PC-9 (cell line): Measurements from ENCODE around the gene THADA. TPM values are rescaled to one million over a fixed set of nuclear protein-coding genes. Genes with fewer than 3 reads are reported as not detected.
"Not testable (repeated sequence)": the region's sequence is repeated elsewhere in the genome, so short reads cannot be mapped to it uniquely, and the experiment has no call there.

ENCODE experiments used
- BruUV-seq: library from RNA; stranded (reverse); fragments of 400-500 nt; replicated peaks from 2 replicates; lab custom pipeline; 2021; lab: Mats Ljungman, UMichigan
- CTCF ChIA-PET: fragments of 300-600 bp; sonication (Branson Sonifier 250); formaldehyde crosslinking; loops from one replicate; lab custom pipeline; 2022; ENCODE audit warnings: antibody characterized with exemption; lab: Charles Lee
- POLR2A ChIA-PET: fragments of 300-600 bp; sonication (Branson Sonifier 250); formaldehyde crosslinking; loops from one replicate; lab custom pipeline; 2022; ENCODE audit warnings: antibody characterized with exemption; ENCODE audit not compliant: unreplicated experiment; lab: Charles Lee
- DNase-seq, 2 experiments: peaks; one replicate each; pipeline versions ENCODE4 v3.0.0 to v3.0.0-alpha.2; 2015 to 2022; ENCODE audit warnings: mixed read lengths in 1 of 2
- H2AFZ ChIP-seq: fragments of 200-600 bp; sonication (generic); 2 replicates; pipeline ENCODE4 v1.8.1; 2017; ENCODE audit warnings: antibody characterized with exemption
- H3F3A ChIP-seq: fragments of 200-600 bp; sonication (generic); 2 replicates; pipeline ENCODE4 v1.8.1; 2017; ENCODE audit warnings: antibody characterized with exemption, mild to moderate bottlenecking, low read depth; ENCODE audit not compliant: insufficient read depth
- H3K27ac ChIP-seq: fragments of 200-600 bp; sonication (generic); 2 replicates; pipeline ENCODE4 v1.6.1; 2016; ENCODE audit warnings: mixed run types
- H3K27me3 ChIP-seq: fragments of 200-600 bp; sonication (generic); 2 replicates; pipeline ENCODE4 v1.6.1; 2016; ENCODE audit warnings: low read depth, mixed run types; ENCODE audit not compliant: insufficient read depth
- H3K36me3 ChIP-seq: fragments of 200-600 bp; sonication (generic); 2 replicates; pipeline ENCODE4 v1.6.1; 2016; ENCODE audit warnings: low read depth, mixed run types
- H3K4me1 ChIP-seq: fragments of 200-600 bp; sonication (generic); replicated peaks from 2 replicates; pipeline ENCODE4 v1.6.1; 2016; ENCODE audit warnings: mixed run types; ENCODE audit not compliant: insufficient read depth
- H3K4me2 ChIP-seq: fragments of 200-600 bp; sonication (generic); 2 replicates; pipeline ENCODE4 v1.6.1; 2017; ENCODE audit warnings: mixed run types
- H3K4me3 ChIP-seq: fragments of 200-600 bp; sonication (generic); 2 replicates; pipeline ENCODE4 v1.6.1; 2016; ENCODE audit warnings: mixed run types
- H3K79me2 ChIP-seq: fragments of 200-600 bp; sonication (generic); 2 replicates; pipeline ENCODE4 v1.6.1; 2017; ENCODE audit warnings: low read depth, mixed run types
- H3K9me2 ChIP-seq: fragments of 200-600 bp; sonication (generic); 2 replicates; pipeline ENCODE4 v1.8.1; 2017; ENCODE audit warnings: mild to moderate bottlenecking; ENCODE audit not compliant: insufficient read depth
- H3K9me3 ChIP-seq: fragments of 200-600 bp; sonication (generic); 2 replicates; pipeline ENCODE4 v1.8.1; 2016; ENCODE audit warnings: low read depth; ENCODE audit not compliant: insufficient read depth
- H4K20me1 ChIP-seq: fragments of 200-600 bp; sonication (generic); 2 replicates; pipeline ENCODE4 v1.8.1; 2017; ENCODE audit not compliant: insufficient read depth
- CTCF ChIP-seq: fragments of 200-600 bp; sonication (generic); conservative IDR thresholded peaks from 2 replicates; pipeline ENCODE4 v1.6.1; 2017; ENCODE audit warnings: mixed run types, antibody characterized with exemption, mild to moderate bottlenecking, moderate library complexity
- EZH2 ChIP-seq: fragments of 200-600 bp; sonication (generic); IDR thresholded peaks from 2 replicates; pipeline ENCODE4 v1.8.0; 2017; ENCODE audit warnings: antibody characterized with exemption, low read depth
- intact Hi-C: fragments of 100-400 bp; cut with micrococcal nuclease; formaldehyde crosslinking; loops from one replicate; pipeline ENCODE4 v1.10.0; 2022; ENCODE audit not compliant: unreplicated experiment
- total RNA-seq: library from RNA; stranded (reverse); gene quantifications from 2 replicates; pipeline ENCODE4 v1.2.3, GENCODE V29; 2021

The THADA gene
- total RNA-seq, 1 experiment from 2014 or later = 28.1 TPM

DNA sequence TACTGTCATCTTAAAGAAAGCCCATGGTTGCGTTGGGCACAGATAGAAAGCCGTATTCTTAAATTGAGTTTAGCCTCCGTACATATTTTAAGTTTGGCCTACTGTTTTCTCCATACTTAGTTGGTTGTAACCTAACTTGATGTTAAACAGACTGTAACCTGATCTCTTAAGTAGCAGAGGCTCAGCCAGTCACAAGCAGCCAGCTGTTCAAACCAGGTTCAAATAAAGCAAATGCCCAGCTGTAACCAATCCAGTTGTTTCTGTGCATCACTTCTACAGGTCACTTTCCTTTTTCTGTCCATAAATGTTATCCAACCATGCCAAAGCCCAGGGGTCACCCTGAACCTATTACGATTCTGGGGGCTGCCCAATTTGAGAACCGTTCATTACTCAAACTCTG lies 10.0 kb upstream of the THADA start:
- CTCF ChIA-PET = interaction anchor here (0.5 to 0.8 kb wide), 3 partner anchors 162 to 570 kb away, joined by 3 to 6 read pairs (median 3); no protein-coding TSS in a partner anchor
- H3K27me3 ChIP-seq = no peaks in the 10 kb centered on the region
- no peak for DNase-seq
- intact Hi-C loops = loop anchor here (5.0 kb wide), 1 partner anchor 1509 kb away; no protein-coding TSS in a partner anchor
- no peaks in the 10 kb centered on the region for H3K36me3 ChIP-seq
- no peaks in the 10 kb centered on the region for H3K9me3 ChIP-seq
- H3K9me2 ChIP-seq = no peaks in the 10 kb centered on the region
- BruUV-seq = no TSS peak
- H3F3A ChIP-seq = no peaks in the 10 kb centered on the region; the same call in 1 of the 2 replicates
- H3K4me1 ChIP-seq = no peaks in the 10 kb centered on the region
- no peak overlapping the region for H3K27ac ChIP-seq
- POLR2A ChIA-PET = no interaction called here
- H3K4me3 ChIP-seq = no peak overlapping the region
- no peak overlapping the region for H3K4me2 ChIP-seq
- H3K79me2 ChIP-seq = no peaks in the 10 kb centered on the region
- no peak overlapping the region for H2AFZ ChIP-seq
- no peaks in the 10 kb centered on the region for H4K20me1 ChIP-seq
- TF ChIP-seq EZH2 (no peak), CTCF (no peak)

DNA sequence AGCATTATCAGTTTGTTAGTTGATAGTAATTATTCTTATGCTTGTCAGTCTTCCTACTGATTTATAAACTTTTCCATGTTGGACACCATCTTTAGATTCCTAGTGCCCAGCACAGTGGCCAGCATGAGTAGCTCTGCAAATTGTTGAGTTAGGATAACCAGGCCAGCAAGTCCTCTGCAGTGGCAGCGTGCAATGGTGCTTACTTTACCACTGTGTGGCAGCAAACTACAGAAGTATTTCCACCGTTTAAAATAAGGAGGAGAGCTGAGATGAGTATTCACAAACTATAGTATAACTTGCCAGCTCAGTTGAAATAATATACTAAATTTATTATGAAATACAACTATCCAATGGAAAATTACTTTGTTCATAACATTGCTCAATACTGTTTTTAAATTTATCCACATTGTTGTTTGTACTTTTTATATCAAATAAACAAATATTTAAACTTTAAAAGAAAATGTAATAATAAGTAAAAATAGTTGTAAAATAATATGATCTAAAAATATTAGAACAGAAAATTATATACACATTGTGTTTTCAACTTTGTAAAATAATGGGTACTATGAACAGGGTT lies 9.3 kb upstream of the THADA start:
- Histone ChIP-seq H4K20me1 (no peaks in the 10 kb centered on the region), H3K9me2 (no peaks in the 10 kb centered on the region), H3K4me1 (no peaks in the 10 kb centered on the region), H2AFZ (no peak overlapping the region), H3K27ac (no peak overlapping the region), H3K9me3 (no peaks in the 10 kb centered on the region), H3K4me3 (no peak overlapping the region), H3K36me3 (no peaks in the 10 kb centered on the region), H3F3A (no peaks in the 10 kb centered on the region; the same call in 1 of the 2 replicates), H3K4me2 (no peak overlapping the region), H3K27me3 (no peaks in the 10 kb centered on the region), H3K79me2 (no peaks in the 10 kb centered on the region)
- TF ChIP-seq EZH2 = no peak
- TF ChIP-seq CTCF = peak; percentile 73
- POLR2A ChIA-PET = interaction anchor here (0.5 to 0.6 kb wide), 2 partner anchors 9 to 29 kb away, joined by 3 to 4 read pairs; partner anchors contain the start of gene THADA
- intact Hi-C loops = loop anchor here (5.0 kb wide), 1 partner anchor 1508 kb away; no protein-coding TSS in a partner anchor
- no TSS peak for BruUV-seq
- CTCF ChIA-PET = interaction anchor here (0.5 to 0.6 kb wide), 2 partner anchors 161 to 786 kb away, joined by 3 read pairs; no protein-coding TSS in a partner anchor
- DNase-seq = peak; percentile 35 to 53

GRCh38 chr2:43604674-43605073 lies 8.8 kb upstream of the THADA start:
- intact Hi-C loops = loop anchor here (5.0 kb wide), 1 partner anchor 1507 kb away; no protein-coding TSS in a partner anchor
- DNase-seq = no peak
- no peak overlapping the region for H2AFZ ChIP-seq
- no peak overlapping the region for H3K27ac ChIP-seq
- TF ChIP-seq EZH2 (no peak), CTCF (no peak)
- no peaks in the 10 kb centered on the region for H3K9me2 ChIP-seq
- H3K4me1 ChIP-seq = no peaks in the 10 kb centered on the region
- ChIA-PET CTCF (interaction anchor here (0.7 kb wide), 1 partner anchor 797 kb away, joined by 3 read pairs; no protein-coding TSS in a partner anchor), POLR2A (no interaction called here)
- H3F3A ChIP-seq = no peaks in the 10 kb centered on the region; the same call in 1 of the 2 replicates
- H3K79me2 ChIP-seq = no peaks in the 10 kb centered on the region
- no peak overlapping the region for H3K4me3 ChIP-seq
- H4K20me1 ChIP-seq = no peaks in the 10 kb centered on the region
- BruUV-seq = no TSS peak
- H3K36me3 ChIP-seq = no peaks in the 10 kb centered on the region
- H3K4me2 ChIP-seq = no peak overlapping the region
- no peaks in the 10 kb centered on the region for H3K27me3 ChIP-seq
- H3K9me3 ChIP-seq = no peaks in the 10 kb centered on the region

DNA sequence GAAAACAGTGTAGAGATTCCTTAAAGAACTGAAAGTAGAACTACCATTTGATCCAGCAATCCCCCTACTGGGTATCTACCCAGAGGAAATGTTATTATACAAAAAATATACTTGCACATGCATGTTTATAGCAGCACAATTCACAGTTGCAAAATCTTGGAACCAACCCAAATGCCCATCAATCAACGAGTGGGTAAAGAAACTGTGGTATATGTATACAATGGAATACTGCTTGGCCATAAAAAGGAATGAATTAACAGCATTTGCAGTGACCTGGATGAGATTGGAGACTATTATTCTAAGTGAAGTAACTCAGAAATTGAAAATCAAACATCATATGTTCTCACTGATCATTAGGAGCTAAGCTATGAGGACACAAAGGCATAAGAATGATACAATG lies 4.8 kb upstream of the THADA start:
- not testable (repeated sequence) for H4K20me1 ChIP-seq

More for the DNA sequence above, 4.8 kb upstream of the THADA start:
- CTCF ChIA-PET, H3K9me2 ChIP-seq, H3K79me2 ChIP-seq, POLR2A ChIA-PET, H3K9me3 ChIP-seq, H3K27me3 ChIP-seq, H3F3A ChIP-seq, BruUV-seq, H3K27ac ChIP-seq, intact Hi-C loops, H3K4me2 ChIP-seq, H2AFZ ChIP-seq, DNase-seq, H3K36me3 ChIP-seq, H3K4me3 ChIP-seq, H3K4me1 ChIP-seq: not testable (repeated sequence)
